Measurements from ENCODE around the gene SLFN12L.

DNA sequence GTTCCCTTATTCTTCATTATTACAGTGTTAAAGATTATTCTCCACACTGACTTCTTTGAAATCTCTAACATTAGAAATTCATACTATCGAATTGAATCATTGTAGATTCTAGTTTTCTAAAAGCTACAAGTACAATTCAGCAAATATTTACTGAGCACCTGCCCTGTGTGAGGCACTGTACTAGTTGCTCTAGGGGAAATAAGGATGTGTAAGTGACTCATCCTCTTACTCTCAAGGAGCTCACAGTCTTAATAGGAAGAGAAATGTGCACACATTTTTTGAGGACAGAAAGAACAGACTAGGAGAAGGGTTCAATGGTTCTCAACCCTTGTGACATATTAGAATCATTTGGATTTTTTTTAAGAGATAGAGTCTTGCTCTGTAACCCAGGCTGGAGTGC is 7.7 kb upstream of the SLFN12L start:
- TF ChIP-seq BHLHE40 (IDR thresholded peaks at IDR 0.05; ENCODE audit: borderline replicate concordance) (no peak), CTBP1 (IDR thresholded peaks at IDR 0.05; ENCODE audit: borderline replicate concordance) (no peak), ARNT (IDR thresholded peaks at IDR 0.05) (no peak), FOXA1 (IDR thresholded peaks at IDR 0.05) (no peak), FOXM1 (IDR thresholded peaks at IDR 0.05; ENCODE audit: borderline replicate concordance) (no peak), LEF1 (IDR thresholded peaks at IDR 0.05; ENCODE audit: borderline replicate concordance) (no peak), ZNF384 (IDR thresholded peaks at IDR 0.05) (no peak), SUZ12 (IDR thresholded peaks at IDR 0.05) (no peak), ELF4 (IDR thresholded peaks at IDR 0.05) (no peak), HDGF (IDR thresholded peaks at IDR 0.05; ENCODE audit: borderline replicate concordance) (no peak), L3MBTL2 (conservative IDR thresholded peaks at IDR 0.05) (no peak), SP1 (IDR thresholded peaks at IDR 0.05) (no peak), TARDBP (IDR thresholded peaks at IDR 0.05) (no peak)
- TF ChIP-seq, protein P1, sequence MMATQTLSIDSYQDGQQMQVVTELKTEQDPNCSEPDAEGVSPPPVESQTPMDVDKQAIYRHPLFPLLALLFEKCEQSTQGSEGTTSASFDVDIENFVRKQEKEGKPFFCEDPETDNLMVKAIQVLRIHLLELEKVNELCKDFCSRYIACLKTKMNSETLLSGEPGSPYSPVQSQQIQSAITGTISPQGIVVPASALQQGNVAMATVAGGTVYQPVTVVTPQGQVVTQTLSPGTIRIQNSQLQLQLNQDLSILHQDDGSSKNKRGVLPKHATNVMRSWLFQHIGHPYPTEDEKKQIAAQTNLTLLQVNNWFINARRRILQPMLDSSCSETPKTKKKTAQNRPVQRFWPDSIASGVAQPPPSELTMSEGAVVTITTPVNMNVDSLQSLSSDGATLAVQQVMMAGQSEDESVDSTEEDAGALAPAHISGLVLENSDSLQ (IDR thresholded peaks at IDR 0.05): no peak
